Activated naive CD8-positive, alpha-beta T cell treated with anti-CD3 and anti-CD28 coated beads, Interleukin-2, amount 50 U/mL, for 24 hours (primary cell): Measurements from ENCODE around the gene SLC7A4.

Experiments used
- ATAC-seq: fragments of 150-1000 bp; cut with Tn5 transposase; one replicate; pipeline ENCODE4 v1.10.0; 2021
- DNase-seq: peaks from one replicate; pipeline ENCODE4 v3.0.0; 2021
- H3K27ac Mint-ChIP-seq: one replicate; pipeline ENCODE4 v1.8.0; 2021; ENCODE audit warnings: mild to moderate bottlenecking, mixed read lengths
- H3K27me3 Mint-ChIP-seq: one replicate; pipeline ENCODE4 v1.8.0; 2021; ENCODE audit warnings: mixed read lengths
- H3K36me3 Mint-ChIP-seq: one replicate; pipeline ENCODE4 v1.8.0; 2021; ENCODE audit warnings: low read depth, mixed read lengths
- H3K4me1 Mint-ChIP-seq: one replicate; pipeline ENCODE4 v1.8.0; 2021; ENCODE audit warnings: mixed read lengths
- H3K4me3 Mint-ChIP-seq: one replicate; pipeline ENCODE4 v1.8.0; 2021; ENCODE audit warnings: mild to moderate bottlenecking, moderate library complexity, mixed read lengths
- H3K9me3 Mint-ChIP-seq: one replicate; pipeline ENCODE4 v1.8.0; 2021; ENCODE audit warnings: mixed read lengths

The SLC7A4 gene

GRCh38 chr22:20983081-20983771 is 49.1 kb downstream of the SLC7A4 start:
- peak overlapping the region; percentile 89 for H3K27ac Mint-ChIP-seq

GRCh38 chr22:20982563-20982882 is 49.8 kb downstream of the SLC7A4 start:
- peaks cover 8% of the 10 kb centered on the region for H3K9me3 Mint-ChIP-seq
- peak; percentile 3 for ATAC-seq
- DNase-seq, result no peak
- H3K27ac Mint-ChIP-seq, result peak overlapping the region; percentile 89
- no peaks in the 10 kb centered on the region for H3K27me3 Mint-ChIP-seq
- peaks cover 42% of the 10 kb centered on the region for H3K4me1 Mint-ChIP-seq
- H3K4me3 Mint-ChIP-seq, result peak overlapping the region; percentile 93
- H3K36me3 Mint-ChIP-seq, result peaks cover 15% of the 10 kb centered on the region

More at GRCh38 chr22:20983081-20983771, 49.1 kb downstream of the SLC7A4 start:
- ATAC-seq (no peak), DNase-seq (no peak)
- Mint-ChIP-seq H3K4me3 (peak overlapping the region; percentile 93), H3K36me3 (peaks cover 18% of the 10 kb centered on the region), H3K9me3 (peaks cover 8% of the 10 kb centered on the region), H3K27me3 (no peaks in the 10 kb centered on the region), H3K4me1 (peaks cover 42% of the 10 kb centered on the region)

GRCh38 chr22:20981787-20982562 is 50.4 kb downstream of the SLC7A4 start, which contains the start of gene LZTR1:
TSS of gene LZTR1 (plus strand) at chr22:20982297. CDS start at chr22:20982372, 75 bp downstream.
- Mint-ChIP-seq H3K4me1 (peaks cover 42% of the 10 kb centered on the region), H3K9me3 (peaks cover 8% of the 10 kb centered on the region), H3K36me3 (peaks cover 15% of the 10 kb centered on the region), H3K27me3 (no peaks in the 10 kb centered on the region), H3K4me3 (peak within 1 kb of the TSS; percentile 93), H3K27ac (peak within 1 kb of the TSS; percentile 89)
- ATAC-seq (peak; percentile 79), DNase-seq (peak; percentile 81)

GRCh38 chr22:20980938-20981722 is 51.2 kb downstream of the SLC7A4 start:
- Mint-ChIP-seq H3K36me3 (peaks cover 9% of the 10 kb centered on the region), H3K9me3 (peaks cover 8% of the 10 kb centered on the region), H3K4me1 (peaks cover 42% of the 10 kb centered on the region), H3K4me3 (peak overlapping the region; percentile 93), H3K27ac (peak overlapping the region; percentile 89), H3K27me3 (no peaks in the 10 kb centered on the region)
- no peak for DNase-seq
- ATAC-seq, result no peak

- no peak for ATAC-seq
- Mint-ChIP-seq H3K27me3 (no peaks in the 10 kb centered on the region), H3K4me1 (peaks cover 42% of the 10 kb centered on the region), H3K4me3 (peak overlapping the region; percentile 93), H3K9me3 (peaks cover 8% of the 10 kb centered on the region), H3K27ac (no peak overlapping the region), H3K36me3 (peaks cover 7% of the 10 kb centered on the region)
- no peak for DNase-seq
These were observed 51.8 kb downstream of the SLC7A4 start for GRCh38 chr22:20980523-20980922.

GRCh38 chr22:20979940-20980453 is 52.4 kb downstream of the SLC7A4 start:
- Mint-ChIP-seq H3K36me3 (peaks cover 7% of the 10 kb centered on the region), H3K27ac (no peak overlapping the region), H3K9me3 (peaks cover 8% of the 10 kb centered on the region), H3K4me1 (peaks cover 42% of the 10 kb centered on the region), H3K4me3 (no peak overlapping the region), H3K27me3 (no peaks in the 10 kb centered on the region)
- ATAC-seq (no peak), DNase-seq (no peak)

- Mint-ChIP-seq H3K4me1 (peaks cover 41% of the 10 kb centered on the region), H3K36me3 (peaks cover 6% of the 10 kb centered on the region), H3K9me3 (peaks cover 8% of the 10 kb centered on the region)
These were observed 53.0 kb downstream of the SLC7A4 start for GRCh38 chr22:20979243-20979809.

More at GRCh38 chr22:20979243-20979809, 53.0 kb downstream of the SLC7A4 start:
- ATAC-seq (peak; percentile 75), DNase-seq (peak; percentile 68)
- Mint-ChIP-seq H3K4me3 (peak overlapping the region; percentile 57), H3K27me3 (no peaks in the 10 kb centered on the region), H3K27ac (peak overlapping the region; percentile 57)
